ENCODE data around the gene FLT1.

DNA sequence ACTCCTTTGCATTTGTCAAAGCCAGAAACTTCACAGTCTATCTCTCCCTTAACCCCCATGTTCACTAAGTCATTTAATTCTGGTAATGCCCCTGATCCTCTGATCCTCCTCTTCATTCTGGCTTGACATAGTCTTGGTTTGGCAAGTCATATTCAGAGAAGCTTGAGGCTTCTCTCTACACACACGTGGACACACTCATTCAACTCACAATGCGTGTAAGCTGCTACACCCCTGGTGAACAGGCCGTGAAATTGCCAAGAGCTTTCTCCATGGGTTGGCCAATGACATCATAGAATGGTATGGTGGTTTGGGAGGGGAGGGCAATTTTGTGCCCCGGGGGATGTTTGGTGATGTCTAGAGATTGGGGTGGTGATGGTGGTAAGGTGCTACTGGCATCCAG is 47.9 kb upstream of the FLT1 start:
- TF ChIP-seq POLR2A (IDR thresholded peaks at IDR 0.05) (no peak), CTCF (IDR thresholded peaks at IDR 0.05) (no peak)

All from heart left ventricle (tissue), 13 donors.